Muscle layer of colon (tissue), 2 donors: ENCODE results near the gene AGO3.

Experiments
- H3K27ac ChIP-seq: one replicate; pipeline ENCODE4 v1.7.0; 2013; ENCODE audit warnings: low read depth, mild to moderate bottlenecking, low read length, moderate library complexity
- H3K27me3 ChIP-seq, 2 donors: one replicate each; pipeline ENCODE4 v1.7.0; 2013; ENCODE audit warnings: low read length in 2 of 2, mild to moderate bottlenecking in 2 of 2; ENCODE audit not compliant: insufficient read depth in 2 of 2, control insufficient read depth in 1 of 2
- H3K36me3 ChIP-seq: one replicate; pipeline ENCODE4 v1.7.0; 2013; ENCODE audit warnings: mild to moderate bottlenecking, low read length; ENCODE audit not compliant: insufficient read depth
- H3K4me1 ChIP-seq: one replicate; pipeline ENCODE4 v1.7.0; 2013; ENCODE audit warnings: mild to moderate bottlenecking, low read length; ENCODE audit not compliant: insufficient read depth
- H3K4me3 ChIP-seq, 2 donors: one replicate each; pipeline ENCODE4 v1.7.0; 2013; ENCODE audit warnings: low read length in 2 of 2, low read depth in 1 of 2, mild to moderate bottlenecking in 1 of 2, moderate library complexity in 1 of 2
- H3K9ac ChIP-seq: one replicate; pipeline ENCODE4 v1.7.0; 2013; ENCODE audit warnings: low read length
- H3K9me3 ChIP-seq: one replicate; pipeline ENCODE4 v1.7.0; 2013; ENCODE audit warnings: mild to moderate bottlenecking, low read length
- donor health status: abdominal sarcoma.
- donor health status: Adenocarcinoma of cecum.

The AGO3 gene

GRCh38 chr1:36092798-36093185 is 161.9 kb downstream of the AGO3 start:
- Histone ChIP-seq H3K36me3 (peaks cover 46% of the 10 kb centered on the region), H3K9ac (no peak overlapping the region), H3K4me1 (peaks cover 26% of the 10 kb centered on the region), H3K27me3 (no peaks in the 10 kb centered on the region), H3K27ac (no peak overlapping the region), H3K4me3 (no peak overlapping the region), H3K9me3 (no peaks in the 10 kb centered on the region)

GRCh38 chr1:36093226-36093625 is 162.3 kb downstream of the AGO3 start:
- Histone ChIP-seq H3K27me3 (no peaks in the 10 kb centered on the region), H3K4me3 (no peak overlapping the region), H3K27ac (no peak overlapping the region), H3K36me3 (peaks cover 46% of the 10 kb centered on the region), H3K9me3 (no peaks in the 10 kb centered on the region), H3K4me1 (peaks cover 25% of the 10 kb centered on the region), H3K9ac (no peak overlapping the region)

GRCh38 chr1:36093929-36094328 is 163.0 kb downstream of the AGO3 start:
- H3K4me3 ChIP-seq: no peak overlapping the region
- peaks cover 22% of the 10 kb centered on the region for H3K4me1 ChIP-seq
- no peak overlapping the region for H3K9ac ChIP-seq
- peaks cover 46% of the 10 kb centered on the region for H3K36me3 ChIP-seq
- H3K9me3 ChIP-seq: no peaks in the 10 kb centered on the region
- H3K27ac ChIP-seq: no peak overlapping the region
- no peaks in the 10 kb centered on the region for H3K27me3 ChIP-seq

GRCh38 chr1:36094621-36095061 is 163.7 kb downstream of the AGO3 start:
- H3K4me1 ChIP-seq: peaks cover 19% of the 10 kb centered on the region
- no peaks in the 10 kb centered on the region for H3K9me3 ChIP-seq
- no peak overlapping the region for H3K4me3 ChIP-seq
- H3K9ac ChIP-seq: no peak overlapping the region
- H3K27ac ChIP-seq: no peak overlapping the region
- H3K27me3 ChIP-seq: no peaks in the 10 kb centered on the region
- H3K36me3 ChIP-seq: peaks cover 46% of the 10 kb centered on the region

GRCh38 chr1:36095760-36096405 is 165.0 kb downstream of the AGO3 start:
- H3K4me3 ChIP-seq: no peak overlapping the region
- peaks cover 45% of the 10 kb centered on the region for H3K36me3 ChIP-seq
- no peaks in the 10 kb centered on the region for H3K9me3 ChIP-seq
- no peaks in the 10 kb centered on the region for H3K27me3 ChIP-seq
- peaks cover 11% of the 10 kb centered on the region for H3K4me1 ChIP-seq
- H3K9ac ChIP-seq: no peak overlapping the region
- no peak overlapping the region for H3K27ac ChIP-seq

GRCh38 chr1:36096500-36097432 is 165.9 kb downstream of the AGO3 start:
- Histone ChIP-seq H3K9ac (no peak overlapping the region), H3K36me3 (peaks cover 36% of the 10 kb centered on the region), H3K27me3 (no peaks in the 10 kb centered on the region), H3K9me3 (no peaks in the 10 kb centered on the region), H3K4me3 (no peak overlapping the region), H3K4me1 (peaks cover 11% of the 10 kb centered on the region), H3K27ac (no peak overlapping the region)

- no peak overlapping the region for H3K27ac ChIP-seq
- no peaks in the 10 kb centered on the region for H3K27me3 ChIP-seq
- H3K9me3 ChIP-seq: no peaks in the 10 kb centered on the region
- H3K4me1 ChIP-seq: peaks cover 10% of the 10 kb centered on the region
- peaks cover 25% of the 10 kb centered on the region for H3K36me3 ChIP-seq
- H3K4me3 ChIP-seq: no peak overlapping the region
- no peak overlapping the region for H3K9ac ChIP-seq
These were observed 167.0 kb downstream of the AGO3 start for GRCh38 chr1:36097693-36098585.

- no peaks in the 10 kb centered on the region for H3K27me3 ChIP-seq
- H3K4me3 ChIP-seq: no peak overlapping the region
- no peaks in the 10 kb centered on the region for H3K9me3 ChIP-seq
- peaks cover 16% of the 10 kb centered on the region for H3K36me3 ChIP-seq
- H3K4me1 ChIP-seq: peaks cover 6% of the 10 kb centered on the region
- H3K27ac ChIP-seq: no peak overlapping the region
- no peak overlapping the region for H3K9ac ChIP-seq
These were observed 167.9 kb downstream of the AGO3 start for GRCh38 chr1:36098650-36099365.

- no peak overlapping the region for H3K9ac ChIP-seq
- no peak overlapping the region for H3K4me3 ChIP-seq
- no peak overlapping the region for H3K27ac ChIP-seq
These were observed 168.9 kb downstream of the AGO3 start for GRCh38 chr1:36099681-36100341.

GRCh38 chr1:36100376-36100775 is 169.5 kb downstream of the AGO3 start:
- Histone ChIP-seq H3K9me3 (no peaks in the 10 kb centered on the region), H3K27ac (no peak overlapping the region), H3K27me3 (no peaks in the 10 kb centered on the region), H3K4me3 (no peak overlapping the region), H3K36me3 (peaks cover 5% of the 10 kb centered on the region), H3K9ac (no peak overlapping the region), H3K4me1 (no peaks in the 10 kb centered on the region)

More at GRCh38 chr1:36099681-36100341, 168.9 kb downstream of the AGO3 start:
- peaks cover 7% of the 10 kb centered on the region for H3K36me3 ChIP-seq
- H3K9me3 ChIP-seq: no peaks in the 10 kb centered on the region
- no peaks in the 10 kb centered on the region for H3K4me1 ChIP-seq
- H3K27me3 ChIP-seq: no peaks in the 10 kb centered on the region
